ENCODE measurements around the gene IDH2.

- TF ChIP-seq, protein P1, sequence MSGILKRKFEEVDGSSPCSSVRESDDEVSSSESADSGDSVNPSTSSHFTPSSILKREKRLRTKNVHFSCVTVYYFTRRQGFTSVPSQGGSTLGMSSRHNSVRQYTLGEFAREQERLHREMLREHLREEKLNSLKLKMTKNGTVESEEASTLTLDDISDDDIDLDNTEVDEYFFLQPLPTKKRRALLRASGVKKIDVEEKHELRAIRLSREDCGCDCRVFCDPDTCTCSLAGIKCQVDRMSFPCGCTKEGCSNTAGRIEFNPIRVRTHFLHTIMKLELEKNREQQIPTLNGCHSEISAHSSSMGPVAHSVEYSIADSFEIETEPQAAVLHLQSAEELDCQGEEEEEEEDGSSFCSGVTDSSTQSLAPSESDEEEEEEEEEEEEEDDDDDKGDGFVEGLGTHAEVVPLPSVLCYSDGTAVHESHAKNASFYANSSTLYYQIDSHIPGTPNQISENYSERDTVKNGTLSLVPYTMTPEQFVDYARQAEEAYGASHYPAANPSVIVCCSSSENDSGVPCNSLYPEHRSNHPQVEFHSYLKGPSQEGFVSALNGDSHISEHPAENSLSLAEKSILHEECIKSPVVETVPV (CRISPR knock-in tag; IDR thresholded peaks at IDR 0.05): no peak
- TF ChIP-seq CSDC2 (CRISPR knock-in tag; IDR thresholded peaks at IDR 0.05): no peak
- TF ChIP-seq, protein P2, sequence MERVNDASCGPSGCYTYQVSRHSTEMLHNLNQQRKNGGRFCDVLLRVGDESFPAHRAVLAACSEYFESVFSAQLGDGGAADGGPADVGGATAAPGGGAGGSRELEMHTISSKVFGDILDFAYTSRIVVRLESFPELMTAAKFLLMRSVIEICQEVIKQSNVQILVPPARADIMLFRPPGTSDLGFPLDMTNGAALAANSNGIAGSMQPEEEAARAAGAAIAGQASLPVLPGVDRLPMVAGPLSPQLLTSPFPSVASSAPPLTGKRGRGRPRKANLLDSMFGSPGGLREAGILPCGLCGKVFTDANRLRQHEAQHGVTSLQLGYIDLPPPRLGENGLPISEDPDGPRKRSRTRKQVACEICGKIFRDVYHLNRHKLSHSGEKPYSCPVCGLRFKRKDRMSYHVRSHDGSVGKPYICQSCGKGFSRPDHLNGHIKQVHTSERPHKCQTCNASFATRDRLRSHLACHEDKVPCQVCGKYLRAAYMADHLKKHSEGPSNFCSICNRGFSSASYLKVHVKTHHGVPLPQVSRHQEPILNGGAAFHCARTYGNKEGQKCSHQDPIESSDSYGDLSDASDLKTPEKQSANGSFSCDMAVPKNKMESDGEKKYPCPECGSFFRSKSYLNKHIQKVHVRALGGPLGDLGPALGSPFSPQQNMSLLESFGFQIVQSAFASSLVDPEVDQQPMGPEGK (CRISPR knock-in tag; IDR thresholded peaks at IDR 0.05; ENCODE audit: borderline replicate concordance): no peak
- no peak for TF ChIP-seq SNAI2 (CRISPR knock-in tag; IDR thresholded peaks at IDR 0.05)
Observed at GRCh38 chr15:90138071-90138833, 36.0 kb upstream of the IDH2 start.
